ENCODE data around the gene ARHGAP40.

DNA sequence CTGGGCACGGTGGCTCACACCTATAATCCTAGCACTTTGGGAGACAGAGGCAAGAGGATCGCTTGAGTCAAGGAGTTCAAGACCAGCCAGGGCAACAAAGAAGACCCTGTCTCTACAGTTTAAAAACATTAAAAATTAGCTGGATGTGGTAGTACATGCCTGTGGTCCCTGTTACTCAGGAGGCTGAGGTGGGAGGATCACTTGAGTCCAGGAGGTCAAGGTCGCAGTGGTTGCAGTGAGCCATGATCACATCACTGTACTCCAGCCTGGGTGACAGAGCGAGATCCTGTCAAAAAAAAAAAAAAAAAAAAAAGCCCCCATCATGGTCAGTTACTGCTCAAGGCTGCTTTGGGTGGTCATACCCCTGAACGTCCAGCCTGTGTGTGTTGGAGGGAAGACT lies 55.8 kb downstream of the ARHGAP40 start:
- TF ChIP-seq EZH2phosphoT487 (IDR thresholded peaks at IDR 0.05; ENCODE audit: unreplicated experiment) (no peak), EZH2 (IDR thresholded peaks at IDR 0.05; ENCODE audit: low read depth, unreplicated experiment) (no peak), POLR2AphosphoS5 (IDR thresholded peaks at IDR 0.05; ENCODE audit: low read depth) (no peak), JUNB (IDR thresholded peaks at IDR 0.05; ENCODE audit: unreplicated experiment) (no peak), CREB1 (CRISPR knock-in tag; IDR thresholded peaks at IDR 0.05; ENCODE audit: low read depth) (no peak), ZNF331 (CRISPR knock-in tag; IDR thresholded peaks at IDR 0.05; ENCODE audit: low read depth) (no peak), STAT1 (IDR thresholded peaks at IDR 0.05; ENCODE audit: unreplicated experiment) (no peak)
- TF ChIP-seq, protein P1, sequence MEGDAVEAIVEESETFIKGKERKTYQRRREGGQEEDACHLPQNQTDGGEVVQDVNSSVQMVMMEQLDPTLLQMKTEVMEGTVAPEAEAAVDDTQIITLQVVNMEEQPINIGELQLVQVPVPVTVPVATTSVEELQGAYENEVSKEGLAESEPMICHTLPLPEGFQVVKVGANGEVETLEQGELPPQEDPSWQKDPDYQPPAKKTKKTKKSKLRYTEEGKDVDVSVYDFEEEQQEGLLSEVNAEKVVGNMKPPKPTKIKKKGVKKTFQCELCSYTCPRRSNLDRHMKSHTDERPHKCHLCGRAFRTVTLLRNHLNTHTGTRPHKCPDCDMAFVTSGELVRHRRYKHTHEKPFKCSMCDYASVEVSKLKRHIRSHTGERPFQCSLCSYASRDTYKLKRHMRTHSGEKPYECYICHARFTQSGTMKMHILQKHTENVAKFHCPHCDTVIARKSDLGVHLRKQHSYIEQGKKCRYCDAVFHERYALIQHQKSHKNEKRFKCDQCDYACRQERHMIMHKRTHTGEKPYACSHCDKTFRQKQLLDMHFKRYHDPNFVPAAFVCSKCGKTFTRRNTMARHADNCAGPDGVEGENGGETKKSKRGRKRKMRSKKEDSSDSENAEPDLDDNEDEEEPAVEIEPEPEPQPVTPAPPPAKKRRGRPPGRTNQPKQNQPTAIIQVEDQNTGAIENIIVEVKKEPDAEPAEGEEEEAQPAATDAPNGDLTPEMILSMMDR (conservative IDR thresholded peaks at IDR 0.05; ENCODE audit: low read depth in 2 of 2): no peak
- TF ChIP-seq, protein P2, sequence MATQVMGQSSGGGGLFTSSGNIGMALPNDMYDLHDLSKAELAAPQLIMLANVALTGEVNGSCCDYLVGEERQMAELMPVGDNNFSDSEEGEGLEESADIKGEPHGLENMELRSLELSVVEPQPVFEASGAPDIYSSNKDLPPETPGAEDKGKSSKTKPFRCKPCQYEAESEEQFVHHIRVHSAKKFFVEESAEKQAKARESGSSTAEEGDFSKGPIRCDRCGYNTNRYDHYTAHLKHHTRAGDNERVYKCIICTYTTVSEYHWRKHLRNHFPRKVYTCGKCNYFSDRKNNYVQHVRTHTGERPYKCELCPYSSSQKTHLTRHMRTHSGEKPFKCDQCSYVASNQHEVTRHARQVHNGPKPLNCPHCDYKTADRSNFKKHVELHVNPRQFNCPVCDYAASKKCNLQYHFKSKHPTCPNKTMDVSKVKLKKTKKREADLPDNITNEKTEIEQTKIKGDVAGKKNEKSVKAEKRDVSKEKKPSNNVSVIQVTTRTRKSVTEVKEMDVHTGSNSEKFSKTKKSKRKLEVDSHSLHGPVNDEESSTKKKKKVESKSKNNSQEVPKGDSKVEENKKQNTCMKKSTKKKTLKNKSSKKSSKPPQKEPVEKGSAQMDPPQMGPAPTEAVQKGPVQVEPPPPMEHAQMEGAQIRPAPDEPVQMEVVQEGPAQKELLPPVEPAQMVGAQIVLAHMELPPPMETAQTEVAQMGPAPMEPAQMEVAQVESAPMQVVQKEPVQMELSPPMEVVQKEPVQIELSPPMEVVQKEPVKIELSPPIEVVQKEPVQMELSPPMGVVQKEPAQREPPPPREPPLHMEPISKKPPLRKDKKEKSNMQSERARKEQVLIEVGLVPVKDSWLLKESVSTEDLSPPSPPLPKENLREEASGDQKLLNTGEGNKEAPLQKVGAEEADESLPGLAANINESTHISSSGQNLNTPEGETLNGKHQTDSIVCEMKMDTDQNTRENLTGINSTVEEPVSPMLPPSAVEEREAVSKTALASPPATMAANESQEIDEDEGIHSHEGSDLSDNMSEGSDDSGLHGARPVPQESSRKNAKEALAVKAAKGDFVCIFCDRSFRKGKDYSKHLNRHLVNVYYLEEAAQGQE (IDR thresholded peaks at IDR 0.05; ENCODE audit: unreplicated experiment): no peak
